Inflammatory macrophage treated with lipopolysaccharide for 4 hours (primary cell): ENCODE measurements around the gene CTAG1A.
"Not testable (repeated sequence)": the region's sequence is repeated elsewhere in the genome, so short reads cannot be mapped to it uniquely, and the experiment has no call there.

Experiments
- DNase-seq: peaks from one replicate; pipeline ENCODE4 v3.0.0-alpha.2; 2020

Gene CTAG1A

DNA sequence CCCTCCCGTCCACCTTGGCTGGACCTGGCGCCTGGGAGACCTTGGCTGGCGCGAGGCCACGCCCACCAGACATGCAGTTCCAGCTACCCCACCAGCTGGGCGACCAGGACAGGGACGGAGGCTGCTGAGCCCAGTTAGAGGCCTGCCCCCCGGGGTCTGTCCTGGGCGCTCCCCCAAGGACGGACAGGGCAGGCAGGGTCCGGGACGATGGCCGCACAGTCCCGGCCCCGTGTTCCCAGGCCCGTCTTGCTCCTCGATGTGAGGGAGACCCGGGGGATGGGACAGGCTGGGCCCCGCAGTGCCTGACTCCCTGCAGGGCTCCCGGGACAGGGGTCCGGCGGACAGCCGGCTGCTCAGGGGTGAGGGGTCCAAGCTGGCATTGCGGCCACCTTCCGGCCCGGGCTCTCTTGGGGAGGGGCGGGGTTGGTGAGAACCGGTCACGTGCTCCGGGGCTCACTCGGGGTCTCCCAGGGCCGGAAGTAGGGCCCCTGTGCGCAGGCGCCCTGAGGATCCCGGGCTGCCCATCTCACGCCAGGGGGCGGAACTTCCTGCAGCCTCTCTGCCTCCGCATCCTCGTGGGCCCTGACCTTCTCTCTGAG is at the start of gene CTAG1A:
TSS of gene CTAG1A (plus strand) at position 549 of the 599 bp plus-strand sequence. CDS start 74 bp downstream, outside the sequence.
- not testable (repeated sequence) for DNase-seq

DNA sequence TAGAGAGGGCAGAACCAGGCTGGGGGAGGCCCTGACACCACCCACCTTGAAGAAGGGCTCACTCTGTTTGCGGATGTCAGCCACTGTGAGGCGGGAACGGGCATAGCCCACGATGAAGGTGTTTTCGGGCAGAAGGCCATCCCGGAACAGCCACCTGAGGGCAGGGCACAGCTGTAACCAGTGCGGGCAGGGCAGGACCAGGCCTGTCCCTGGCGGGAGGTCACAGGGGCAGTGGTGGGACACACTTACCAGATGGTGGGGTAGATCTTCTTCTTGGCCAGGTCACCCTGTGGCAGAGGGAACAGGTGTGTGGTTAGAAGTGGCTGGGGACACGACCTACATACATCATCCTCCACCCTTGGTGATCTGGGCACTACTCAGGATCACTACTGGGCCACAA is 49.0 kb upstream of the CTAG1A start:
- DNase-seq = no peak

DNA sequence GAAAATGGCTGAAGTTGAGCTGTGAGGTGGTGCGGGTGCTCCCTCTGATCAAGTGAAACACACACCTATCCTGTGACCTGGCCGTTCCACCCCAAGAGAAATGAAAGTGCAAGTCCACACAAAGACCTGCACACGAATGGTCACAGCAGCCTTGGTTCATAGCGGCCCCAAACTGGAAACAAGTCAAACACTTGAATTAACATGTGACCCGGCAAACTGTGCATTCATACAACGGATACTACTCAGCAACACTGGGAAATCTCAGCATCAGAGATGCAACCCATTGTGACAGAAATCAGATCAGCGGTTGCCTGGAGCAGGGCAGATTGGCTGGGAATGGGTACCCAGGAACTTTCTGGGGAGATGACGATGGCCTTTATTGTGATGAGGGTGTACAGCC is 45.9 kb upstream of the CTAG1A start:
- DNase-seq = no peak

DNA sequence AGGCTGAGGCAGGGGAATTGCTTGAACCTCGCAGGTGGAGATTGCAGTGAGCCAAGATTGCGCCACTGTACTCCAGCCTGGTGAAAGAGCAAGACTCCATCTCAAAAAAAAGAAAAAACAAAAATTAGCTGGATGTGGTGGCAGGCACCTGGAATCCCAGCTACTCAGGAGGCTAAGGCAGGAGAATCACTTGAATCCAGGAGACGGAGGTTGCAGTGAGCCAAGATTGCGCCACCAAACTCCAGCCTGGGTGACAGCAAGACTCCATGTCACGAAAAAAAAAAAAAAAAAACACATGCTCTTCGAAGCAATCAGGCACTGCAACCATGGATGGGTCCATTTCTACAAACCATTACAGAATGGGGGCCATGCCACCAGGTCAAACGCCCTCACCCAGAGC is 44.6 kb upstream of the CTAG1A start:
- peak; percentile 11 for DNase-seq

DNA sequence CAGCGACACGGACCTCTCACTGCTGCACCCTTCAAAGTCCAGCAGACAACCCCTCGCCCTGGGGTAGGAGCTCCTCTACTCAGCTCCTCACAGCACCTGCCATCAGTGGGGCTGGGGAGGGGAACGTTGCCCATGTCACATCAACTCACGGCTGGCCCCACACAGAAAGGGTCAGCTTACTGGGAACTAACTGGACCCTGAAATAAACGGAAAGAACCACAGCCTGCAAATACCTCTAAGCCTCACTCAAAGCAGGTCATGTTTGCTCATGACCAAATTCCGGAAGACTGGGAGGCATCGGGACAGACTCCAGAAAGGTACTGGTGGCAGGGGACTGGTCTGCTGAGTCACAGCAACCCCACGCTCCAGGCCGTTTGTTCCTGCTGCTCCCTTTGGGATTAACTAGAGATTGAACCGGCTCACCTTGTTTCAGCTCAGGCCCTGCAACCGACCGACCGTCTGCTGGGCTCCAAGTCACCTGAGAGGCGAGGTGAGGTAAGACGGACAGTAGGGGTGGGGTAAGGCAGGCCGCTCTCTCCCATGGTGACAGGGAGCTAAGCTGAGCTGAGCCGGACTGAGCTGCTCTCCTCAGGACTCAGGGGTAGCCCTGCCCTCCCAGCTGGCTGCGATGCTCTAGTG is 43.9 kb upstream of the CTAG1A start:
- no peak for DNase-seq

DNA sequence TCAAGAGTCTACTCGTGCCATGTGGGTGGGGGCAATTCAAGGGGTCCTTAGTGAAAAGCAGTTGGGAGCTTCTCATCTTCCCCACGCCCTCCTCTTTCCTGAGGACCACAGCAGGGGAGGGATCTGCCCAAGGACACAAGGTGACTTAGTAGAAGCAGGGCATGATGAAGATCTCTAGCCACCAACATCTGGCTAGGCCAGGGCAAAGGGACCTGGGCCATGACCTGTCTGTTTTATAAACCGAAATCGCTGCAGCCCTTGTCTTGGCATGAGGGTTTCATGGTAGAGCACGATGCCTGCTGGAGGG is 43.4 kb upstream of the CTAG1A start:
- no peak for DNase-seq

DNA sequence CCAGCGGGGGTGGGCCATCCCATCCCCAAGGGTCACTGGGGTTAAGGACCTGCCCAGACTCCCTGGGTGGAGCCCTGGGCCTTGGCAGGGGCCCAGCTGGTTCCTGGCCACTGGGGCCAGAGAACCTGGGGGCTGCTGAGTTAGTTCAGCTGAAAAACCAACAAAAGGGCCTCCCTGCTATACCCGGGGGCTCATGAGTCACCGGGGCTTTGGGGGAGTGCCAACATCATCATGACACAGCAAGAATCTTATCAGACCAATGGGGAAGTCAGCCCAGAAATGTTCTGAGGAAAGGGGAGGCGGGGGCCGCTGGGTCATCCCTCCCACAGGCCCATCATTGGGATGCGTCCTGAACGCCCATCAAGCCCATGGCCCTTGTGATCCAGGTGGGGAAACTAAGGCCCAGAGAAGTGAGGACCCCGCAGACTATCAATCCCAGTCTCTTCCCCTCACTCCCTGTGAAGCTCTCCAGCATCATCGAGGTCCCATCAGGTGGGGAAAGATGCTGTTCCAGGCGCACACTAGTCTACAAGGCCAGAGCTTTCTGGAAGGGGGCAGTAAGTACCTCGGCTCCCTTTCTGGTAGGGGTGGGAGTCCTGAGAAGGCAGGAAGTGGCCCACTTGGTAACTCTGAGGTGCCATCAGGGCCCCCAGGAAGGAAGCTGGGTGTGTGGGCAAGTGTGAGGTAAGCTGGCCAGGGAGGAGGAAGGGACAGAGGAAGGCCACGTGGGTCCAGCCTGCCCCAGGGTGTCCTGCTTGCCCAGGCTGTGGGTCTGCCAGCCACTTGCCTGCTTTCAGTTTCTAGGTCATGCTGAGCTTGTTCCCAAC is 42.8 kb upstream of the CTAG1A start:
- DNase-seq = peak; percentile 76

DNA sequence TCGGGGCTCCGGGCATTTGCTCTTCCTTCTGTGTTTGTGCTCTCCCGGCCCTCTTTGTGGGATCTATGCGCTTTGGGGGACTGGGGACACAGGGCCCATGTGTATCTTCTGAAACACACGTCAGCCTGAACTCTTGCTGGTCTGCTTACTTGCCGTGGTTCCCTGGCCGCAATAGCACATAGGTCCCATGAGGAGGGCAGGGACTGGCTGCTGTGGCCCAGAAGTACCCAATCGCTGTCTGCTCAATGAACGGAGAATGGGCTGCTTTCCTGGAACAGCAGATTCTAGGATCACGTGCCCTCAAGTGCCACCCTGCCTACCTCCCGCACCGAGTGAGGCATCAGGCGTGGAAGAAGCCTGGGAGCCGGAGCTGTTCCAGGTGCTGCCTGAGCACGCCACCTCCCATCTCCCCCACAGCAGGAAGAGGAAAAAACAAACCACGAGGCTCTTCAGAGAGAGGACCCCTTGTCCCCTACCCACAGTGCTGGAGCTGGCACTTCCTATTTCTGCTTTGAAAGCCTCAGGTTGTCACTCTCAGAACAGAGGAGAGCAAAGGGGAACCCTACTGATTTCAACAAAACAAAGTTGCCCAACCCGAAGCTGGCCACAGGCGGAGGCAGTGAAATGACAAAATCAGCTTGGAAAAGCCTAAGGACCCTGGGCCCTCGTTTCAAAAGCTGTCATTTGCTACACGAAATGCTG is 42.1 kb upstream of the CTAG1A start:
- peak; percentile 86 for DNase-seq

DNA sequence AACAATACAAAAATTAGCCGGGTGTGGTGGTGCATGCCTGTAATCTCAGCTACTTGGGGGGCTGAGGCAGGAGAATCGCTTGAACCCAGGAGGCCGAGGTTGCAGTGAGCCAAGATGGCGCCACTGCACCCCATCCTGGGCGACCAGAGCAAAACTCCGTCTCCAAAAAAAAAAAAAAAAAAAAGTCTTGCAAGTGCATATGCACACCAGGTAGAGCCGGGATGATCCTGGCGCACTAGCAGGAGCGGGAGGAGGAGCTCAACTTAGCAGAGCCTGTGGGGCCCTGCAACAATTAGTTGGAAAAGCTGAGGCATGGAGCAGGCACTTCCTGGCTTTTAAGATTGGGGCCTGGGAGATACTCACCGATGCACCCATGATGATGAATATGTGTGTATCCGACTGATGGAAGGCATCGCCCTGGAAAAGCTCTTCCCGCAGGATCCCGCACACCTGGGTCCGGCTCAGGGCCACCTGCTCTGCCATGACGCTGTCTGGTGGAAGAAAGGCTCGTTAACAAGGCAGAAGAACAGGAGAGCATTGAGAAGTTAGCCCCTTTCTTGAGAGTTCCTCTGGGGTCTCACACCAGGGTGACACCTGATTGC is 39.2 kb upstream of the CTAG1A start:
- DNase-seq = no peak

DNA sequence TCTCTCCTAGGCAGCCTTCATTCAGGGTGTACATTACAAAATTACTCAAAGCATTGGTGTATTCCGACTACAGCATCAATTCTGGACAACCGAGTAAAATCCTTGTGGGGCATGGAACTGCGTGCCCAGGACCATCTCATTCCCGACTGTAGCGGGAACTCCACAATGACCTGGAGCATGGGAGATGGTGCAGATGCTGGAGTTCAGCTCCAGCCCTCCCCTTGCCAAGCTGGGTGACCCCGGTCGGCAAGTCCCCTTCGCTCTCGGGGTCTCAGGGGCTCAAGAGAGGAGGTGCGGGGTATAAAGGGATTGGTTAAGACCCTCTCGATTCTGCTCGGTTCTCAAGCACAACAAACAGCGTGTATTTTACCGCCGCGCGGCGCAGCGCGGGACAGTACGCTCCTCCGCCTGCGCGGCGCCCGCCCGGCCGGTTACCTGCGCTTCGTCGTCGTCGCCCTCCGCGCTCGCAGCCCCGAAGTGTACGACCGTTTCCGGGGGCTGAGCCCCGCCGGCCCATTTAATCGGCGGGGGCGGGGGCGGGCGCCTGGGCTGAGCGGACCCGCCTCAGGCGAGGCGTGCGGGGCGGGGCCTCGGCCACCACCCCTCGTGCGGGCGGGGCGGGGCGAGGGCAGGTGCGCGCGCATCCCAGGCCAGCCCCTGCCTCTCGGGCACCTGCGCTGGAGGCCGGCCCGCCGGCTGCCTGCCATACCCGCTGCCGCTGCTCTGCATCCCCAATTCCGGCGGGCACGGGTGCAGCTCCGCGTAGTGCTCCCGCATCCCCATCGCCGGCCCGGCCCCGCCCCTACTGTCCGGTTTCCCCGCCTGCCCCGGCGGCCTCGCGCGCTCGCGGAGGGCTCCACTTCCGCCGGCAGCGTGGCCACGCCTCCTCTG is 38.3 kb upstream of the CTAG1A start, which contains the start of gene G6PD:
TSS of gene G6PD (minus strand) at position 493 of the 891 bp plus-strand sequence. CDS start 691 bp downstream, outside the sequence.
- DNase-seq = peak; percentile 65

DNA sequence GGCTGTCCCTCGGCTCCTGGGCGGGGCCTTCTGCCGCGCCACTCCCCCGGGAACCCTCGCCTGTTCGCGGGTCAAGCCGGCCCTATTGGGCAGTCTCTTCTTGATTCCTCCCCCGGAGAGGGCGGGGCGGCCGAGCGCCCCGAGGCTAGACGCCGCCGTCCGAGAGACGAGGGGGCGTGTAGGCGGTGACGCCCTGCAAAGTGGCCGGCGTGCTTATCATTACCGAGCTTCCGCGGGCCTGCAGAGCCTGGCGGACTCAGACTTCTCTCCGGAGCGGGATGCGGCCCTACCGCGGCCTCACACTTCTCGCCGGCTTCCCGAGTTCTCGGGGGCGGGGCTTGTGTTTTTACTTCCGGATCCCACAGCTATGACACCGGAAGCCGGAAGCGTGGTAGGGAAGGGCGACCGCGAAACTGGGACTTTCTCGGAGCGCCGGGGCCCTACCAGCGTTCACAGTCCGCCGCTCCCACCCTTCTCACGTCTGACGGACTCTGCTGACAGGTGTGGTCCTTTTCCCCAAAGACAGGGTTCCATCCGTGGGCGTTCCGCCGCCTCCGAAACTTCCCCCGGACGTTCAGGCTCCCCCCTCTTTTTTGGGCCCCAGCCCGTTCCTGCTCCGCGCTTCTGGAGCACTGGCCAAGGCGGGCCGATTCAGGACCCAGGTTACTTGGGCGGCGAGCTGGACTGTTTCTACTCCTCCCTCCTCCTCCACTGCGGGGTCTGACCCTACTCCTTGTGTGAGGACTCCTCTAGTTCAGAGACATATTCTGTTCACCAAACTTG is 37.5 kb upstream of the CTAG1A start, which contains the start of gene IKBKG:
TSS of gene IKBKG (plus strand) at position 376 of the 783 bp plus-strand sequence. CDS start 4,383 bp downstream, outside the sequence.
- peak; percentile 89 for DNase-seq

DNA sequence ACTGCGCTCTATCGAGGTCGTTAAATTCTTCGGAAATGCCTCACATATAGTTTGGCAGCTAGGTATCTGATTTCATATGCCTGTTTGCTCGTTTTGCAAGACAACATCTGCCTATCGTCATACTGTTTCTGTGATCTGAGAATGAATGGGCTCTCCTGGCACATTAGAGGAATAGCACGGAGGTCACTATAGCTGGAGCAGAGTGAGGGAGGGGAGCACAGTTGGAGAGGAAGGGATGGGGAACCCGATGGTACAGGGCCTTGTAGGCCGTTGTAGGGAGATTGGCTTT is 37.0 kb upstream of the CTAG1A start:
- no peak for DNase-seq

DNA sequence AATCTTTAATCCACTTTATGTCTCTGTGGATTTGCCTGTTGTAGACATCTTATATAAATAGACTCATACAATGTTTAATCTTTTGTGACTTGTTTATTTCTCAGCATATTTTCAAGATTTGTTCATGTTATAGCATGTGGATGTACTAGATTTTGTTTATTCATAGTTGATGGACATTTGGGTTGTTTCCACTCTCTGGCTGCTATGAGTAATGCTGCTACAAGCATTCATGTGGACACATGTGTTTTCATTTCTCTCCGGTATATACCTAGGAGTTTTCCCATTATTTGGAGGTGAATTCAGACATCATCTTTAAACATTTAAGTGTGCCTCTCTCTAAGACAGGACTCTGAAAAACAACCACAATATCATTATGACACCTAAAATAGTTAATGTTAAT is 35.2 kb upstream of the CTAG1A start:
- no peak for DNase-seq

DNA sequence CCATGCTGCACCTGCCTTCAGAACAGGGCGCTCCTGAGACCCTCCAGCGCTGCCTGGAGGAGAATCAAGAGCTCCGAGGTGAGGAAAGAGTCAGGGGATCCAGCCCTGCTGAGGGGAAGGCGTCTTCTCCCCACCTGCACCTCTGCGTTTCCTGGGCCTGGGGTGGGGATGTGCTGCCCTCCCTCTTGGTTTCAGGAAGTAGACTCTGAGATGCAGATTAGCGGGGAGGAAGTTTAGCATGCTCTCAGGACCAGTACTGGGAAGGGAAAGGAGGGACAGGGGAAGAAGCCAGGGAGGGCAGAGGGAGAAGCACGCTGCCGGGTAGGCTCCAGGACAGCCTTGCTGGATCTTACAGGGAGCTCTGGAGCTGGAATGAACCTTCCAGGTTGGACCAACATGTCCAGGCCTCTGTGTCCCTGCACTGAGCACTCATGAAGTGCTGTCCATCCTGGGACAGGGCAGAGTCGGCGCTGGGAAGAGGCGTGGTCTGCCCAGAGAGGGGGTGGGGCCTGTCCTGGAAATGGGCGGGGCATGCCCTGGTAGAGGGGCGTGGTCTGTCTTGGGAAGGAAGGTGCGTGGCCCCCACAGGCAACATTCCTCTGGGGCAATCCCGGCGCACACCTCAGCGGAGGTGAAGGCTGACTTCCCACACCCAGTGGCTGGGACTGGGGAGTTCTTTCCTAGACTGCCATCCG is 32.7 kb upstream of the CTAG1A start:
- DNase-seq = peak; percentile 4

DNA sequence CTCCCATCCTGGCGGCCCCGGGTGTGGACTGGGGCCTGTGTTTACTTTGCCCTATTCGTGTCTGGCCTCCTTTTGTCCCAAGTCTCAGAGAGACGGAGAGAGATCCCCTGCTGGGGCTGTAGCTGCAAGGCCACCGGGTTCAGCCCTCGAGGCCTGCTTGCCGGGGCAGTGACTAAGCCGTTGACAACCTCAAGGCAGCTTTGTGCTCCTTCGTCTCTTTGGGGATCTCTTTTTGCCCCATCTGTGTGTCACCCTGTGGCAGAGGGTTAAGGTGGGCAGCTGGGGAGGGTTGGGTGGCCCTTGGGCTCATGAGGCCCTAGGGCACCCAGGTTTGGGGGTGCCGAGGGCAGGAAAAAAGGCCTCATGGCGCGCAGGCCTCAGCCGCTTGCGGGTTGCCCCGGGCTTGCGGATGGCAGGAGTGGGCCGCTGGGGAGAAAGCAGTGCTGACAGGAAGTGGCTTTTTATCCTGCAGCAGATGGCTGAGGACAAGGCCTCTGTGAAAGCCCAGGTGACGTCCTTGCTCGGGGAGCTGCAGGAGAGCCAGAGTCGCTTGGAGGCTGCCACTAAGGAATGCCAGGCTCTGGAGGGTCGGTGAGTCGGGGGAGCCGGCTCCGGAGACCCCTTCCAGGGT is 26.8 kb upstream of the CTAG1A start:
- not testable (repeated sequence) for DNase-seq

DNA sequence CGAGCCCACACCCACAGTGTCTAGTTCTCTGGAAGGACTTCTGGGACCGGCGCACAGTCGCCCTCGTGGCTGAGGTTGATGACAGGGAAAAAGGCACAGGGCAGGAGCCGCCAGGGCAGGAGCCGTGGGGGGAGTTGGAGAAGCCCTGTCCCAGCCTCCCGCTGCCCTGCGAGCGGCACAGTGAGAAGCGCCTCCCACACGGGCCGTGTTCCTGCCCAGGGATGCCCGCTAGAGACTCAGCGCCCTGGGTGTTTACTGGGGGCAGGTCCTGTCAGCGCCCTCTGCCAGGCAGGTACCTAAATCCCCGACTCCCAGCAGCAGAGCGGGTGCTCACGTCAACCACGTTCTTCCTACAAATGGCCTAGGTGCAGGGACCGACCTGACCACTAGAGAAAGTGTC is 26.0 kb upstream of the CTAG1A start:
- DNase-seq = not testable (repeated sequence)

DNA sequence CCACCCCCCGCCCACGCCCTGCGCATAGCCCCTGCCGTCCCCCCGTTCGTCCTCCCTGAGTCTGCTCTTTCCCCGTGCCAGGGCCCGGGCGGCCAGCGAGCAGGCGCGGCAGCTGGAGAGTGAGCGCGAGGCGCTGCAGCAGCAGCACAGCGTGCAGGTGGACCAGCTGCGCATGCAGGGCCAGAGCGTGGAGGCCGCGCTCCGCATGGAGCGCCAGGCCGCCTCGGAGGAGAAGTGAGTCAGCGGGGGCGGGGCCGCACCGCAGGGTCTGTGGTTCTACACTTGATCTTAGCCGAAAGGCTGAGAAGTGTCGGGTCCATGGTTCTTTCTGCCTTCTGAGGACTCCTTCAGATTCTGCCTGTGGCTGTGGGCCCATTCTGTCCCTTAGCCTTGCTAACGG is 24.6 kb upstream of the CTAG1A start:
- not testable (repeated sequence) for DNase-seq

DNA sequence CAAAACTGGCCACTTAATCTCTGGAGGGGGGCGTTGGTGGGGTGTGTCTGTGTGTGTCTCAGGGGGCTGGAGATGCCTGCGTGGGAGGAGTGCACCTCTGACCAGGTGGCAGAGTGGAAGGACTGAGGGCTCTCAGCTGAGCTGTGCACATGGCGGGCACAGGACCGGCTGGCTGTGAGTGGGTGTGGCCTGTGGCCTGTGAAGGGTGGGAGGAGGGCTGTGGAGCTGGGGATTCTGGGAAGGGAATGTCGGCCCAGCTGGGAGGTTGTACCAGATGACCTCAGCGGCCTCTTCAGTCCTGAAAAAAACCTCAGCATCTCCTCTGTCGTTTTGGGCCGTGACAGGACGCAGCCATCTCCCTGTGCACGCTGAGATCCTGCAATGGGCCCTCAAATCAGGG is 22.6 kb upstream of the CTAG1A start:
- DNase-seq = not testable (repeated sequence)

DNA sequence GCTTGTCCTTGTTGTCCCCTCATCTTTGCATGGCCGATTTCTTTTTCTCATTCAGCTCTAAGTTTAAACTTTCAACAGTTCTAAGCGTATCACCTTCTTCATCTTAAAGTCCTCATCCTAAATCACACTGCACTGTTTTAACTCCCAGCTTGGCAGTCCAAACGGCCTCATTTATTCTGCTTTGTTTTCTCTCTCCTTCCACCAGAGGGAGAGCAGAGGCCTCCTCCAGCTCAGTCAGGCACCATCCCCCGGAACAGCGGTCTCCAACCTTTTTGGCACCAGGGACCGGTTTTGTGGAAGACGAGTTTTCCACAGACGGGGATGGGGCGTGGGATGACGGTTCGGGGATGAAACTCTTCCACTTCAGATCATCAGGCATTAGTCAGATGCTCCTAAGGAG is 14.6 kb upstream of the CTAG1A start:
- not testable (repeated sequence) for DNase-seq

DNA sequence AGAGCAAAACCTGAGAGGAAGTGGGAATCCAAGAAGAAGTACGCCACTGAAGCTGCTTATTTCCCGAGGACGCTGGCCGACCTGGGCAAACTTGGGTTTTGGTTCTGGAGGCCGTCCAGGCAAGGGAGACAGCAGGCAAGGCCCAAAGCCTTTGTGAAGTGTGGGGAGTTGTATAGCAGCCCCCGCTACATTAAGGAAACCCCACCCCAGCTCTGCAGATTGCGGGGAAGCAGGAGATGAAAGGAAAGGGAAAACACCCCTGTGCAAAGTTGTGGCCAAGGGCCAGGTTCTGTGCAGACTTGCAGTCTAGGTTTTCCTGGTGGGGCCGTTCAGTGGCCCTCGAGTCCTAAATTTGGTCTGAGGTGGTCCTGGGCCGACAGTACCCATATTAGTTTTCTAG is 11.9 kb upstream of the CTAG1A start:
- not testable (repeated sequence) for DNase-seq
